SK-N-SH treated with all-trans-retinoic acid at 6 μM for 48 hours (cell line): ENCODE data around the gene EMX2.

ENCODE experiments used
- ARNTL ChIP-seq: fragments of 450-650 bp; formaldehyde crosslinking; IDR thresholded peaks from 2 replicates; pipeline ENCODE4 v1.5.0; 2020; ENCODE audit warnings: low read depth, mild to moderate bottlenecking, moderate library complexity, borderline replicate concordance
- BACH2 ChIP-seq: fragments of 250-450 bp; sonication (Bioruptor Pico); IDR thresholded peaks from 2 replicates; pipeline ENCODE4 v1.9.0; 2021; ENCODE audit warnings: mild to moderate bottlenecking, borderline replicate concordance
- CREB5 ChIP-seq: fragments of 250-450 bp; sonication (Bioruptor Pico); IDR thresholded peaks from 2 replicates; pipeline ENCODE4 v1.5.1; 2020; ENCODE audit warnings: low read depth, mild to moderate bottlenecking, moderate library complexity
- CSDC2 ChIP-seq: fragments of 250-450 bp; sonication (Bioruptor Pico); IDR thresholded peaks from 2 replicates; pipeline ENCODE4 v1.5.0; 2020; ENCODE audit warnings: mild to moderate bottlenecking, moderate library complexity
- CSRNP3 ChIP-seq: fragments of 250-450 bp; sonication (Bioruptor Pico); IDR thresholded peaks from 2 replicates; pipeline ENCODE4 v1.5.1; 2021; ENCODE audit warnings: mild to moderate bottlenecking, moderate library complexity
- ESRRG ChIP-seq: fragments of 250-450 bp; sonication (Bioruptor Pico); IDR thresholded peaks from 2 replicates; pipeline ENCODE4 v1.6.1; 2021; ENCODE audit warnings: mild to moderate bottlenecking
- ISL1 ChIP-seq: fragments of 250-450 bp; sonication (Bioruptor Pico); IDR thresholded peaks from 2 replicates; pipeline ENCODE4 v2.1.2; 2022; ENCODE audit warnings: mild to moderate bottlenecking, moderate library complexity
- OSR1 ChIP-seq: fragments of 250-450 bp; sonication (Bioruptor Pico); IDR thresholded peaks from 2 replicates; pipeline ENCODE4 v1.8.0; 2022; ENCODE audit warnings: moderate library complexity, mild to moderate bottlenecking, inconsistent platforms
- PATZ1 ChIP-seq: fragments of 250-450 bp; sonication (Bioruptor Pico); IDR thresholded peaks from 2 replicates; pipeline ENCODE4 v1.8.0; 2020; ENCODE audit warnings: mild to moderate bottlenecking, moderate library complexity, borderline replicate concordance
- PPARA ChIP-seq: fragments of 250-450 bp; sonication (Bioruptor Pico); IDR thresholded peaks from 2 replicates; pipeline ENCODE4 v1.5.0; 2020; ENCODE audit warnings: mild to moderate bottlenecking, borderline replicate concordance
- RARB ChIP-seq: fragments of 250-450 bp; sonication (Bioruptor Pico); IDR thresholded peaks from 2 replicates; pipeline ENCODE4 v1.8.0; 2021; ENCODE audit warnings: mild to moderate bottlenecking, moderate library complexity
- ZC3H10 ChIP-seq: fragments of 250-450 bp; sonication (Bioruptor Pico); IDR thresholded peaks from 2 replicates; pipeline ENCODE4 v1.5.1; 2021; ENCODE audit warnings: mild to moderate bottlenecking, moderate library complexity
- ZFP3 ChIP-seq: fragments of 250-450 bp; sonication (Bioruptor Pico); IDR thresholded peaks from 2 replicates; pipeline ENCODE4 v1.5.0; 2020; ENCODE audit warnings: mild to moderate bottlenecking, moderate library complexity
- ZFP30 ChIP-seq: fragments of 450-650 bp; formaldehyde crosslinking; IDR thresholded peaks from 2 replicates; pipeline ENCODE4 v1.5.0; 2022; ENCODE audit warnings: mild to moderate bottlenecking, moderate library complexity

GRCh38 chr10:117555863-117556262, 13.3 kb downstream of the EMX2 start:
- TF ChIP-seq RARB (no peak), ESRRG (CRISPR knock-in tag) (no peak), ZFP3 (CRISPR knock-in tag) (no peak), CSRNP3 (no peak), ZFP30 (CRISPR knock-in tag) (no peak), OSR1 (no peak), ZC3H10 (CRISPR knock-in tag) (no peak), PATZ1 (no peak), CREB5 (CRISPR knock-in tag) (no peak), PPARA (CRISPR knock-in tag) (no peak), CSDC2 (CRISPR knock-in tag) (no peak), BACH2 (CRISPR knock-in tag) (no peak), ARNTL (CRISPR knock-in tag) (no peak), ISL1 (CRISPR knock-in tag) (no peak)
